ENCODE results near the gene OVCA2. TPM values are rescaled to one million over a fixed set of nuclear protein-coding genes. Genes with fewer than 3 reads are reported as not detected.

OVCA2 gene
- total RNA-seq, 1 experiment from 2014 or later = 27.3 TPM

- Histone ChIP-seq H3K79me2 (ENCODE audit: insufficient read depth, low read length) (no peaks in the 10 kb centered on the region), H3K27ac (ENCODE audit: low read depth, low read length) (no peak overlapping the region), H3K4me1 (ENCODE audit: control insufficient read depth in 1 of 2, insufficient read depth in 2 of 2, low read length in 2 of 2) (peaks cover 0 to 13% of the 10 kb centered on the region in 2 experiments; a peak in 1 of 4 replicates), H2AFZ (ENCODE audit: low read depth, low read length, poor library complexity, severe bottlenecking) (no peak overlapping the region), H3K27me3 (ENCODE audit: insufficient read depth, low read length) (no peaks in the 10 kb centered on the region), H3K9me2 (ENCODE audit: insufficient read depth) (no peaks in the 10 kb centered on the region), H3K4me3 (replicated peaks in 1 of 2; ENCODE audit: low read depth in 1 of 2, low read length in 2 of 2) (no peak overlapping the region), H3K36me3 (ENCODE audit: control insufficient read depth in 1 of 2, insufficient read depth in 2 of 2, low read length in 2 of 2) (0 out of 4 replicates have a peak, but pooled peaks cover 0 to 2% of the 10 kb centered on the region in 2 experiments), H3K9me3 (ENCODE audit: control insufficient read depth in 1 of 2, insufficient read depth in 1 of 2, low read depth in 1 of 2, low read length in 2 of 2) (no peaks in the 10 kb centered on the region), H3K9ac (ENCODE audit: low read length) (no peak overlapping the region), H4K20me1 (ENCODE audit: insufficient read depth) (no peaks in the 10 kb centered on the region), H3K4me2 (ENCODE audit: low read length) (no peak overlapping the region)
- ChIA-PET CTCF (interaction anchor here (3.3 kb wide), 1 partner anchor 17 kb away, joined by 8 read pairs; no protein-coding TSS in a partner anchor), RAD21 (ENCODE audit: low non-redundant PET in 1 of 2, low total read pairs in 2 of 2, uncharacterized antibody in 2 of 2, unreplicated experiment in 2 of 2) (no interaction called here), POLR2A (no interaction called here)
- intact Hi-C loops (cut with micrococcal nuclease) = no loop called here
- TF ChIP-seq CEBPB (IDR thresholded peaks at IDR 0.05; ENCODE audit: low read depth) (no peak), SP1 (IDR thresholded peaks at IDR 0.05; ENCODE audit: low read depth) (no peak), FOSL1 (IDR thresholded peaks at IDR 0.05; ENCODE audit: low read depth) (no peak), SRF (IDR thresholded peaks at IDR 0.05; ENCODE audit: low read depth) (no peak), ZBTB33 (IDR thresholded peaks at IDR 0.05; ENCODE audit: extremely low read depth, insufficient replicate concordance, low read length) (no peak), REST (IDR thresholded peaks at IDR 0.05; ENCODE audit: low read depth) (no peak), JUND (IDR thresholded peaks at IDR 0.05) (no peak), ATF3 (IDR thresholded peaks at IDR 0.05) (no peak), YY1 (IDR thresholded peaks at IDR 0.05; ENCODE audit: extremely low read depth, insufficient replicate concordance, low read depth, low read length) (no peak), ZFX (IDR thresholded peaks at IDR 0.05) (no peak), EZH2phosphoT487 (IDR thresholded peaks at IDR 0.05; ENCODE audit: borderline replicate concordance) (no peak), EZH2 (IDR thresholded peaks at IDR 0.05) (no peak), POLR2A (IDR thresholded peaks at IDR 0.05; ENCODE audit: borderline replicate concordance, extremely low read depth, insufficient read depth, insufficient read length) (no peak), ZNF274 (IDR thresholded peaks at IDR 0.05; ENCODE audit: low read depth, low read length) (no peak), TCF7L2 (IDR thresholded peaks at IDR 0.05; ENCODE audit: borderline replicate concordance, extremely low read depth, insufficient read depth, insufficient read length) (no peak), RAD21 (IDR thresholded peaks at IDR 0.05; ENCODE audit: low read depth) (no peak), CTCF (IDR thresholded peaks at IDR 0.05 in 2 of 3, conservative IDR thresholded peaks at IDR 0.05 in 1 of 3; ENCODE audit: borderline replicate concordance in 1 of 3, insufficient read depth in 1 of 3, low read depth in 2 of 3, low read length in 2 of 3) (no peak), ELF1 (IDR thresholded peaks at IDR 0.05; ENCODE audit: borderline replicate concordance, low read depth) (no peak), MAX (IDR thresholded peaks at IDR 0.05) (no peak), SIN3A (IDR thresholded peaks at IDR 0.05; ENCODE audit: low read depth) (no peak)
- ATAC-seq (no peak), DNase-seq (ENCODE audit: low read depth, low spot score) (no peak)
- BruUV-seq (replicated peaks) = no TSS peak
Observed at GRCh38 chr17:2075336-2076086, 33.7 kb downstream of the OVCA2 start.

Measured in HCT116 (cell line).